ENCODE measurements around the gene FAIM2.
"Not testable (repeated sequence)": the region's sequence is repeated elsewhere in the genome, so short reads cannot be mapped to it uniquely, and the experiment has no call there.

The FAIM2 gene

GRCh38 chr12:49872781-49873181 lies 30.9 kb downstream of the FAIM2 start:
- Histone ChIP-seq H3K4me3 (ENCODE audit: low read depth in 1 of 5, low read length in 5 of 5) (no peak overlapping the region), H3K36me3 (ENCODE audit: control insufficient read depth in 5 of 5, insufficient read depth in 5 of 5, low read length in 5 of 5) (no peaks in the 10 kb centered on the region), H3K4me1 (ENCODE audit: control insufficient read depth in 5 of 5, insufficient read depth in 5 of 5, low read length in 5 of 5) (peaks cover 9 to 56% (median 36%) of the 10 kb centered on the region in 5 donors), H3K27ac (ENCODE audit: low read depth, low read length) (no peak overlapping the region), H3K9ac (ENCODE audit: low read length in 5 of 5) (no peak overlapping the region), H3K27me3 (ENCODE audit: control insufficient read depth in 5 of 5, insufficient read depth in 4 of 5, low read length in 5 of 5) (no peaks in the 10 kb centered on the region), H3K9me3 (ENCODE audit: control insufficient read depth in 5 of 5, low read length in 5 of 5) (no peaks in the 10 kb centered on the region)

DNA sequence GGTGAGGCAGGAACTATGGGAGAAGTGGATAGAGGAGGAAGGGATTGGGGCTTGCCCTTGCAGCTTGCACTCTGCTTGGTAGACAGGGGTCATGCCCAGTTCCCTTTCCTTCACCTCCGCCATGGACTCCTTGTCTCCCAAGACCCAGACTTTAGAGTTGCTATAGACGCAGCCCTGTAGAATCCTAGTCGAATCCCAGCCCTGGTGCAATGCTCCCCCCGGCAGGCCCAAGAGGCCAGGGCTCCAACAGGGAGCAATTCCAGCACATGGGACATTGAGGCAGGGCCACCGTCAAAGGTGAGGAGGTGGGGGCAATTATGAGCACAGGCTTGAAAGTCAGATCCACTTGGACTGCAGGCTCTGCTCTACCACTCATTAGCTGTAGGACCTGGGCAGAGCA lies 31.3 kb downstream of the FAIM2 start:
- Histone ChIP-seq H3K27ac (ENCODE audit: low read depth, low read length) (no peak overlapping the region), H3K4me1 (ENCODE audit: control insufficient read depth in 5 of 5, insufficient read depth in 5 of 5, low read length in 5 of 5) (peaks cover 9 to 60% (median 40%) of the 10 kb centered on the region in 5 donors), H3K9ac (ENCODE audit: low read length in 5 of 5) (no peak overlapping the region), H3K27me3 (ENCODE audit: control insufficient read depth in 5 of 5, insufficient read depth in 4 of 5, low read length in 5 of 5) (no peaks in the 10 kb centered on the region), H3K4me3 (ENCODE audit: low read depth in 1 of 5, low read length in 5 of 5) (no peak overlapping the region), H3K36me3 (ENCODE audit: control insufficient read depth in 5 of 5, insufficient read depth in 5 of 5, low read length in 5 of 5) (no peaks in the 10 kb centered on the region), H3K9me3 (ENCODE audit: control insufficient read depth in 5 of 5, low read length in 5 of 5) (no peaks in the 10 kb centered on the region)

DNA sequence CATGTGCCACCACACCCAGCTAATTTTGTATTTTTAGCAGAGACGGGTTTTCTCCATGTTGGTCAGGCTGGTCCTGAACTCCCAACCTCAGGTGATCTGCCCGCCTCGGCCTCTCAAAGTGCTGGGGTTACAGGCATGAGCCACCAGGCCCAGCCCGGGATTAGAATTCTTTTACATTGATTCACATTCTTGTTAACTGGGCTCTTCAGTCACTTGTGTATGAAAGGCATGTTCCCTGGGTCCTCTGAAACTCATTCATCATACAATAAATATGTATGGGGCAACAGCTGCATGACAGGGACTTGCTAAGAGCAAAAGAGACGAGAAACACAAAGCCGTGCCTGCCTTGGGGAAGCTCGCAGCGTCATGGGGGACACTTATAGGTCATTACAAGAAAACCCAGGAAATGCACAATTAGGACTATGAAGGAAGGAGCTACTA lies 31.9 kb downstream of the FAIM2 start:
- not testable (repeated sequence) for H3K9ac ChIP-seq (ENCODE audit: low read length in 5 of 5); H3K36me3 ChIP-seq (ENCODE audit: control insufficient read depth in 5 of 5, insufficient read depth in 5 of 5, low read length in 5 of 5); H3K27me3 ChIP-seq (ENCODE audit: control insufficient read depth in 5 of 5, insufficient read depth in 4 of 5, low read length in 5 of 5); H3K9me3 ChIP-seq (ENCODE audit: control insufficient read depth in 5 of 5, low read length in 5 of 5); H3K4me3 ChIP-seq (ENCODE audit: low read depth in 1 of 5, low read length in 5 of 5); H3K27ac ChIP-seq (ENCODE audit: low read depth, low read length)
- peaks cover 9 to 65% (median 45%) of the 10 kb centered on the region in 5 donors for H3K4me1 ChIP-seq (ENCODE audit: control insufficient read depth in 5 of 5, insufficient read depth in 5 of 5, low read length in 5 of 5)

DNA sequence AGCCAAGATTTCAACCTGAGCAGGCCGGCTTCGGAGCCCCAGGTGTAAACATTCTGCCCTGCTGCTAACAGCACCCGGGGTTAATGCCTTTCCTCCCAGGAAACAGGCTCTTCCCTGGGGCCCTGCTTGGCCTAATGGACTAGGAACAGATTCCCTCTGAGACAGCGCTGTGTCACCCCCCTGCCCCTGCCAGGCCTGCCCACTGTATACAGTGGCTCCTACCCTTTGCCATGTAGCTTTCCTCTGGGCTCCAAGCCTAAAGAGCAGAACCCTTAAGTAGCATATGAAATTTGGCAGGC lies 32.5 kb downstream of the FAIM2 start:
- Histone ChIP-seq H3K4me3 (ENCODE audit: low read depth in 1 of 5, low read length in 5 of 5) (no peak overlapping the region), H3K27ac (ENCODE audit: low read depth, low read length) (no peak overlapping the region), H3K36me3 (ENCODE audit: control insufficient read depth in 5 of 5, insufficient read depth in 5 of 5, low read length in 5 of 5) (no peaks in the 10 kb centered on the region), H3K9me3 (ENCODE audit: control insufficient read depth in 5 of 5, low read length in 5 of 5) (no peaks in the 10 kb centered on the region), H3K9ac (ENCODE audit: low read length in 5 of 5) (no peak overlapping the region), H3K4me1 (ENCODE audit: control insufficient read depth in 5 of 5, insufficient read depth in 5 of 5, low read length in 5 of 5) (peaks cover 9 to 65% (median 46%) of the 10 kb centered on the region in 5 donors), H3K27me3 (ENCODE audit: control insufficient read depth in 5 of 5, insufficient read depth in 4 of 5, low read length in 5 of 5) (no peaks in the 10 kb centered on the region)

DNA sequence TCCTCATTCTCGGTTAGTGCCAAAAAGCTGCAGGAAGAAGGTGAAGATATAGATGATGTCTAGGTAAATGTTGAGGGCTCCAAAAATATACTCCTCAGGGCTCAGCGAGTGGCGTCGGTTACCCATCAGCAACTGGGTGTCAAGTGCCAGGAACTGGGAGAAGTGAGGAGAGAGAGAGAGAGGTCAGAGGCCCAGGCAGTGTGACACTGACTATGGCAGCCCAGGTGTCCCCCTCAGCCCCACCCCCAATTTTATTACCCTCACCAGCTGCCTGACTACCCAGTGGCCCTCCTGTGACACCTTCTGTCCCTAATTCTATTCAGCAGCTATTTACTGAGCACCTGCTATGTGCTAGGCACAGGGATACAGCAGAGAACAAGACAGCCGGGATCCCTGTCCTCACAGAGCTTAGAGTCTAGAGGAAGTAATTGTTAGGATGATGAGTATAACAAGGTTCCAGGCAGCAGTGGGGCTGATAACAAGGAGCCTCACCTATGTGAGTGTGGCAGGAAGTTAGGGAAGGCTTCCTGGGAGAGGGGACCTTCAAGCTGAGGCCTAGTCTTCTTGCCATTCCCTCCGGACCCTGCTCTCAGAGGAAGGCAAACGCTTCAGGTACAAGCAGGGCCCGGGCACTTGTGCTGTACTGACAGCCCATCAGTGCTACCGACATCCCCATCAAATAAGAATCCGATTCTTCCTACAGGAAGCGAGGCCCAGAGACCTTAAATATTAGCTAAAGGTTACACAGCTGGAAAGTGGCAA lies 33.0 kb downstream of the FAIM2 start:
- H3K4me1 ChIP-seq (ENCODE audit: control insufficient read depth in 5 of 5, insufficient read depth in 5 of 5, low read length in 5 of 5): peaks cover 9 to 65% (median 46%) of the 10 kb centered on the region in 5 donors
- H3K9ac ChIP-seq (ENCODE audit: low read length in 5 of 5): no peak overlapping the region
- H3K27me3 ChIP-seq (ENCODE audit: control insufficient read depth in 5 of 5, insufficient read depth in 4 of 5, low read length in 5 of 5): peaks cover 0 to 3% (median 0%) of the 10 kb centered on the region in 5 donors
- no peak overlapping the region for H3K27ac ChIP-seq (ENCODE audit: low read depth, low read length)
- H3K9me3 ChIP-seq (ENCODE audit: control insufficient read depth in 5 of 5, low read length in 5 of 5): no peaks in the 10 kb centered on the region
- H3K4me3 ChIP-seq (ENCODE audit: low read depth in 1 of 5, low read length in 5 of 5): no peak overlapping the region
- no peaks in the 10 kb centered on the region for H3K36me3 ChIP-seq (ENCODE audit: control insufficient read depth in 5 of 5, insufficient read depth in 5 of 5, low read length in 5 of 5)

- Histone ChIP-seq H3K27ac (ENCODE audit: low read depth, low read length) (no peak overlapping the region), H3K4me1 (ENCODE audit: control insufficient read depth in 5 of 5, insufficient read depth in 5 of 5, low read length in 5 of 5) (peaks cover 9 to 65% (median 46%) of the 10 kb centered on the region in 5 donors), H3K4me3 (ENCODE audit: low read depth in 1 of 5, low read length in 5 of 5) (no peak overlapping the region), H3K36me3 (ENCODE audit: control insufficient read depth in 5 of 5, insufficient read depth in 5 of 5, low read length in 5 of 5) (no peaks in the 10 kb centered on the region), H3K9ac (ENCODE audit: low read length in 5 of 5) (no peak overlapping the region), H3K27me3 (ENCODE audit: control insufficient read depth in 5 of 5, insufficient read depth in 4 of 5, low read length in 5 of 5) (peaks cover 0 to 5% (median 0%) of the 10 kb centered on the region in 5 donors), H3K9me3 (ENCODE audit: control insufficient read depth in 5 of 5, low read length in 5 of 5) (no peaks in the 10 kb centered on the region)
Measured at GRCh38 chr12:49869816-49870500, 33.7 kb downstream of the FAIM2 start.

DNA sequence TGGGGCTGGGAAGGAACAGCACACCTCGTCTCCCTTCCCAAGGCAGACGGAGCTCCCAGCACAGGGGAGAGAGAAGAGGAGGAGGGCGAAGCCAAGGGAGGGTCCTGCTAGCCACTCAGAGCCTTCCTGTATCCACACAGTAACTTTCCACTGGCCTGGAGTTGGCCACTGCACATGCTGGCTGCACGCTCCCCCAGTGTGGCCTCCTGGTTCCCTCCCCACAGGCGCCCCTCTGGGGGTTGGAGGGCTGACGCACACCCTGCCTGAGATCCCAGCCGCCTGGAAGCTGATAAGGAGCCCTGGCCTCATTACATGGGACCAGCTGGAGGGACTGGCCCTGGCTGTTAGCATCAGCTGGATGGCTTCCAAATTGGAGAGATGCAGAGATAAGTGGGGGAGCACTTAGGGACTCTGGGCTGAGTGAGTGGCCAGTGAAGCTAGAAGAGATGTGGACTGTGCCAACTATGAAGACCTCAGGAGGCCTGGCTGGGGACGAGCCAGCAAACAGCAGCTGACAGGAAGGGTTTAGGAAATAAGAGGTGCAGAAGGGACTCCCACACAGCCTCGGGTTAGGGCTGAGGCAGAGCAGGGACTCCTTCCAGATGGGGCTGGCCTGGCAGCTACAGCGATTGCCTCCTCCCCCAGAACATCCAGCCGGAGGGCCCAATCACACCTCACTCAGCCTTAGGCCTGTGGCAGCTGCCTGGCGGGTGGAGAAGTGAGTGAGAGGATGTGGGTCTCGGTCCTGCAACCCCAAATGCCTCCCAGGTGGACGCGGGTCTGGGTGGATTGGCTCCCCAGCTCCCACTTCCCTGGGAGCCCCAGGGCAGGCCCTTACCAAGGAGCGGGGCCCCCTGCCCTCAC lies 34.5 kb downstream of the FAIM2 start:
- Histone ChIP-seq H3K9ac (ENCODE audit: low read length in 5 of 5) (peak overlapping the region in 1 of 5 donors; percentile 19), H3K27ac (ENCODE audit: low read depth, low read length) (no peak overlapping the region), H3K27me3 (ENCODE audit: control insufficient read depth in 5 of 5, insufficient read depth in 4 of 5, low read length in 5 of 5) (peaks cover 0 to 8% (median 0%) of the 10 kb centered on the region in 5 donors)

GRCh38 chr12:49868449-49868848 lies 35.3 kb downstream of the FAIM2 start:
- peaks cover 0 to 8% (median 0%) of the 10 kb centered on the region in 5 donors for H3K27me3 ChIP-seq (ENCODE audit: control insufficient read depth in 5 of 5, insufficient read depth in 4 of 5, low read length in 5 of 5)
- no peaks in the 10 kb centered on the region for H3K36me3 ChIP-seq (ENCODE audit: control insufficient read depth in 5 of 5, insufficient read depth in 5 of 5, low read length in 5 of 5)
- H3K4me3 ChIP-seq (ENCODE audit: low read depth in 1 of 5, low read length in 5 of 5): no peak overlapping the region
- no peak overlapping the region for H3K27ac ChIP-seq (ENCODE audit: low read depth, low read length)
- peaks cover 9 to 54% (median 44%) of the 10 kb centered on the region in 5 donors for H3K4me1 ChIP-seq (ENCODE audit: control insufficient read depth in 5 of 5, insufficient read depth in 5 of 5, low read length in 5 of 5)
- no peaks in the 10 kb centered on the region for H3K9me3 ChIP-seq (ENCODE audit: control insufficient read depth in 5 of 5, low read length in 5 of 5)
- H3K9ac ChIP-seq (ENCODE audit: low read length in 5 of 5): no peak overlapping the region

More for the DNA sequence above, 34.5 kb downstream of the FAIM2 start:
- Histone ChIP-seq H3K9me3 (ENCODE audit: control insufficient read depth in 5 of 5, low read length in 5 of 5) (no peaks in the 10 kb centered on the region), H3K4me1 (ENCODE audit: control insufficient read depth in 5 of 5, insufficient read depth in 5 of 5, low read length in 5 of 5) (peaks cover 9 to 62% (median 46%) of the 10 kb centered on the region in 5 donors), H3K4me3 (ENCODE audit: low read depth in 1 of 5, low read length in 5 of 5) (peak overlapping the region in 1 of 5 donors; percentile 6), H3K36me3 (ENCODE audit: control insufficient read depth in 5 of 5, insufficient read depth in 5 of 5, low read length in 5 of 5) (no peaks in the 10 kb centered on the region)

DNA sequence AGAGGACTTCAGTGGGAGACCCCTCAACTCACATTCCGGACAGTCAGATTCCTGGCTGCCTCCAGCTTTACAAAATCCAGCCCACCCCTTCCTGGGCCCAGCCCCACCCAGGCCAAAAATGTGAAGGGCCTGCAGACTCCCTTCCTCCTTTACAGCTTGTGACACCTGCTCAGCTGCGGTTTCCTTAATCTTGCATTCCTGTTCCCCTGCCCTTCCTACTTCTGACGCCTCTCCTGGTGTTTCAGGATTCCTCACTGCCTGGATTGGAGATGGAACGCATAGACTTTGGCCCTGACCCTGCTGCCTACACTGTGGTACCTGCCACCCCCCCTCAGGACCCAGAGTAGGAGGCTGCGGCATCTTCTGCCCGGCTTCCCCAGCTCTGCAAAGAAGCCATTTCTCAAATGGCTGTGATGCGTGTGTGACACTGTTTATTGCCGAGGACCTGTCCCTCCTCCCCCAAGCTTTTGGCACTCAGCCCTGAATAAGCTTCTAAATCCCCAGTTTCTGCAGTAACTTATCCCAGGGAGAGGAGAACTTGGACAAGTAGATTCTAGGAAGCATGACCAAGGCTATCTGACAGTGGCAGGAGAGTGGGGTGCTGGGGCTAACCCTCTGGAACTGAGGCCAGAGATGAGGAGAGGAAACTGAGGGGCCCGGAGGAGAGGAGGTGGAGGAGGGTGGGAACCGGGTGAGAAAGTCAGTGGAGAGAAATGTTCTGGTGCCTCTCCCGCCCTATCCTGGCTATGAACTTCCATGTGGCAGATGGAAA lies 35.9 kb downstream of the FAIM2 start:
- Histone ChIP-seq H3K9ac (ENCODE audit: low read length in 5 of 5) (peak overlapping the region in 1 of 5 donors; percentile 40), H3K4me3 (ENCODE audit: low read depth in 1 of 5, low read length in 5 of 5) (no peak overlapping the region), H3K36me3 (ENCODE audit: control insufficient read depth in 5 of 5, insufficient read depth in 5 of 5, low read length in 5 of 5) (no peaks in the 10 kb centered on the region), H3K27ac (ENCODE audit: low read depth, low read length) (no peak overlapping the region), H3K27me3 (ENCODE audit: control insufficient read depth in 5 of 5, insufficient read depth in 4 of 5, low read length in 5 of 5) (peaks cover 0 to 8% (median 0%) of the 10 kb centered on the region in 5 donors), H3K4me1 (ENCODE audit: control insufficient read depth in 5 of 5, insufficient read depth in 5 of 5, low read length in 5 of 5) (peaks cover 7 to 47% (median 37%) of the 10 kb centered on the region in 5 donors), H3K9me3 (ENCODE audit: control insufficient read depth in 5 of 5, low read length in 5 of 5) (no peaks in the 10 kb centered on the region)
